Activated T-cell treated with anti-CD3 and anti-CD28 coated beads, Interleukin-2, amount 50 U/mL, for 4 hours (primary cell): ENCODE data around the gene ZNF148. TPM values are rescaled to one million over a fixed set of nuclear protein-coding genes. Genes with fewer than 3 reads are reported as not detected.

Experiments
- ATAC-seq, 2 donors: fragments of 200-7000 bp; cut with Tn5 transposase; one replicate each; pipeline ENCODE4 v1.10.0; 2021
- DNase-seq: peaks from one replicate; pipeline ENCODE4 v3.0.0-alpha.2; 2020
- H3K27me3 Mint-ChIP-seq: one replicate; pipeline ENCODE4 v1.8.0; 2021; ENCODE audit warnings: low read depth, mixed read lengths
- H3K36me3 Mint-ChIP-seq: one replicate; pipeline ENCODE4 v1.8.0; 2022; ENCODE audit warnings: mixed read lengths; ENCODE audit not compliant: insufficient read depth
- H3K4me1 Mint-ChIP-seq: one replicate; pipeline ENCODE4 v1.8.0; 2021; ENCODE audit warnings: low read depth, mixed read lengths
- H3K4me3 Mint-ChIP-seq: one replicate; pipeline ENCODE4 v1.8.0; 2021; ENCODE audit warnings: mild to moderate bottlenecking, moderate library complexity, mixed read lengths
- H3K9me3 Mint-ChIP-seq: one replicate; pipeline ENCODE4 v1.8.0; 2021; ENCODE audit warnings: mixed read lengths
- total RNA-seq, 3 donors: library from RNA; stranded (reverse); gene quantifications; one replicate each; pipeline ENCODE4 v1.2.1, GENCODE V29; 2021

ZNF148 gene
- total RNA-seq, 3 donors from 2014 or later, result 28.9 to 31.1 (median 29.6) TPM

DNA sequence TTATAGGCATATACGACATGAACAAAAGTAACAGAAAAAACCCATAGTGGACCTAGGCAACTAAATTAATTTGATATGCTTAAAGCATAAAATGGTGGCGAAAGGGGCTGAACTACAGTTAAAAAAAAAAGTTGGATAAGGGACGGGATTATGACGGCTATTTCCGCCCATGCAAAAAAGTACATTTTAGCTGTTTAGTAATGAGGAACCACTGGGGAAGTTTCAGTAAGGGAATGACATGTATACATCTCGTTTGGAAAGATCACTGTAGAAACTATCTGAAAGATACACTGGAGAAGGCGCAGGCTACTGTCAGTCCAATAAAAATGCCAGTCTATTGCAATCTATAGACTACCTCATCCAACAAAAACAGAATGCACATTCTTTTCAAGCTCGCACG, 65.6 kb downstream of the ZNF148 start:
- Mint-ChIP-seq H3K9me3 (no peaks in the 10 kb centered on the region), H3K36me3 (peaks cover 38% of the 10 kb centered on the region), H3K4me1 (peaks cover 59% of the 10 kb centered on the region), H3K27me3 (no peaks in the 10 kb centered on the region), H3K4me3 (peak overlapping the region; percentile 43)
- ATAC-seq (no peak), DNase-seq (no peak)

DNA sequence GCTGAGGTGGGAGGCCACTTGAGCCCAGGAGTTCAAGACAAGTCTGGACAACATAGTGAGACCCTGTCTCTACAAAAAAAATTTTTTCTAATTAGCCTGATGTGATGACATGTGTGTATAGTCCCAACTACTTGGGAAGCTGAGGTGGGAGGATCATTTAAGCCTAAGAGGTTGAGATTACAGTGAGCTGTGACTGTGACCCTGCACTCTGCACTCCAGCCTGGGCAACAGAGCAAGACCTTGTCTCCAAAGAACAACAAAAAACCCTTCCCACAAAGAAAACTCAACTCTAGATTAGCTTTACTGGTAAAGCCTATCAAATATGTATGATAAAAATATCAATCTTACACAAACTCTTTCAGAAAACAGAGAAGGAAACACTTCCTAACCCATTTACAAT, 68.5 kb downstream of the ZNF148 start:
- ATAC-seq (no peak), DNase-seq (no peak)
- Mint-ChIP-seq H3K9me3 (no peaks in the 10 kb centered on the region), H3K36me3 (peaks cover 37% of the 10 kb centered on the region), H3K27me3 (no peaks in the 10 kb centered on the region), H3K4me1 (peaks cover 49% of the 10 kb centered on the region), H3K4me3 (no peak overlapping the region)

DNA sequence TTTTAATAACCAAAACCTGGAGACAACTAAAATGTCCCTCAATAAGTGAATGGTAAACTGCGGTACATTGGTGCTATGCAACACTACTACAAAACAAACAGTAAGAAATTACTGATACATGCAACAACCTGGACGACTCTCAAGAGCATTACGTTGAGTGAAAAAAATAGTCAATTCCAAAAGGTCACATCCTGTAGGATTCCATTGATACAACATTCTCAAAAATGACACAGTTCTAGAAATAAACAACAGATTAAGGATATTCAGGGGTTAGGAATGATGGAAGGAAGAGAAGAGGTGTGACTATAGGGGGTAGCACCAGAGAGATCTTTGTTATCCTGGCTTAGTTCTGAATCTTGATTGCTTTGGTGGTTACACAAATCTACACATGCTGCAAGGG, 72.2 kb downstream of the ZNF148 start:
- H3K4me1 Mint-ChIP-seq, result peaks cover 32% of the 10 kb centered on the region
- H3K4me3 Mint-ChIP-seq, result no peak overlapping the region
- ATAC-seq (no peak), DNase-seq (no peak)
- no peaks in the 10 kb centered on the region for H3K9me3 Mint-ChIP-seq
- H3K36me3 Mint-ChIP-seq, result peaks cover 24% of the 10 kb centered on the region
- H3K27me3 Mint-ChIP-seq, result no peaks in the 10 kb centered on the region

DNA sequence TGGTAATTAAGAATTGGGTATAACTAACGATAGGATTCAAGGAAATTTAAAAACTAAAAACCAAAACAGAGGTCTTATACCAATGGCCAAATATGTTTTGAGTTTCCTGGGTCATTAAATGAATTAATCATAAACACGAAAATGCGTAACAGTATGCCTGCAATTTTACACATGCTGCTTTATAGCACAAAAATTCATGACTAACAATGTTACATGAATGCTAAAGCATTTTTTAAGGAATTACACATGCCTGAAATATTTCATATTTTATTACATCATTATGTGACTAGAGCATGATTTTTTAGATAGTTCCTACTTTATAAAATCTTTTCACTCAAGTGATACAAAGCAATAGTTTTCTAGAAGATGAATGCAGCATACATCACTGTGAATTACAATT, 74.7 kb downstream of the ZNF148 start:
- ATAC-seq, result no peak
- DNase-seq, result no peak
- Mint-ChIP-seq H3K9me3 (no peaks in the 10 kb centered on the region), H3K27me3 (no peaks in the 10 kb centered on the region), H3K36me3 (peaks cover 23% of the 10 kb centered on the region), H3K4me3 (no peak overlapping the region), H3K4me1 (peaks cover 27% of the 10 kb centered on the region)

DNA sequence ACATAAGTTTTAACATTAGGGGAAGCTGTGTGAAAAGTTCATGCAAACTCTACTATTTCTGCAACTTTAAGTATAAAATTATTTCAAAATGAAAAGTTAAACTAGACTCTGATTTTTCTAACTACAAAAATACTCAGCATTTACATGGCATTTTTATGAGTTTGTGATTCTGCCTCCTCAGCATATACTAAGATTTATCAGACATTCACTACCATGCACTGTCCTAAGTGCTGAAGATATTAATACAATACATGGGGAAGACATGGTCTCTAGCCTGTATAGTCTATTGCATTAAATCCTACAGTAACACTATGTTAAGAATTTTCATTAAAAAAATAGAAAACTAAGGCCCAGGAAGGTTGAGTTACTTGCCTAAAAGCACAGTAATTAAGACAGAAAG, 80.7 kb downstream of the ZNF148 start:
- Mint-ChIP-seq H3K4me1 (peaks cover 46% of the 10 kb centered on the region), H3K4me3 (no peak overlapping the region), H3K36me3 (peaks cover 20% of the 10 kb centered on the region), H3K9me3 (no peaks in the 10 kb centered on the region), H3K27me3 (no peaks in the 10 kb centered on the region)
- ATAC-seq (no peak), DNase-seq (no peak)

DNA sequence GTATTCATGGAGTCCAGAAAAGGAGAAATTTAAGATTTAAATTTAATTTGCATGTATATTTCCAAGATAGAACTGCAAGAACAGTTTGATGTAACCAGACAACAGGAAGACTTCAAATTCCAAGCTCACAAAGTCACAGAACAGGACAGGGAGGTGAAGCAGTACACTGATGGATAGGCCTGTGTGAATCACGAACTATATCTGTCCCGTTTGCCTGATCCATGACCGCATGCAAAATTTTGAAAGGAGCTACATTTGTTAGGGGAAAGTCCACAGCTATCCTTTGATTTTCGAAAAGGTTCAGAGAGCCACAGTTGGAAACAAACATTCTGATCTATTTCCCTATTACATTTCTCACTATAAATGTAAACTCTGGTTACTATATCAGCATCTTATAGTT, 83.1 kb downstream of the ZNF148 start:
- ATAC-seq (no peak), DNase-seq (no peak)
- no peaks in the 10 kb centered on the region for H3K9me3 Mint-ChIP-seq
- peaks cover 31% of the 10 kb centered on the region for H3K36me3 Mint-ChIP-seq
- H3K4me3 Mint-ChIP-seq, result no peak overlapping the region
- no peaks in the 10 kb centered on the region for H3K27me3 Mint-ChIP-seq
- peaks cover 43% of the 10 kb centered on the region for H3K4me1 Mint-ChIP-seq

DNA sequence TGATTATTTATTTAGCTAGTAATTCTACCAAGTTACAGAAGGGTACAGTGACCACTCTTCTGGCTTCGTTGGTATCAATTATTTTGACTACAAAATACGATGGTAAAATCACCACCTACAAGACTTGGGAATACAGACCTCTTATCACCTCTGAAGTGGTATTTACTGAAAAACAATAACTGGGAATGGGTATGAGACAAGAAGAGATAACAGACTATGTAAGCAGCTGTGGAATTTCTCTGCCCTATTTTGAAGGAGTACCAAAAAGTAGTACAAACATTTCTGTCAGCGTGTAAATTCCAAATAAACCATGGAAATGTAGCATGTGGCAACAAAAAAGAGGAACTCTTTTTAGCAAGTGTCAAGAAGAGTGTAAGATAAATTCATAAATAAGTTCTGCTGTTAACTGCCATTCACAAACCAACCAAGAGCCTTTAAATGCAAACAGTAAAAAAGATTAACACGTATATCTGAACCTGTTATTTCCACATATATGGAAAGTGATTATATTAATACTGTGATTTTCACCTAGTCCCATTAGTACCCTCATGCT, 85.6 kb downstream of the ZNF148 start:
- Mint-ChIP-seq H3K9me3 (no peaks in the 10 kb centered on the region), H3K4me1 (peaks cover 45% of the 10 kb centered on the region), H3K36me3 (peaks cover 34% of the 10 kb centered on the region), H3K27me3 (no peaks in the 10 kb centered on the region), H3K4me3 (no peak overlapping the region)
- DNase-seq (no peak), ATAC-seq (no peak)

DNA sequence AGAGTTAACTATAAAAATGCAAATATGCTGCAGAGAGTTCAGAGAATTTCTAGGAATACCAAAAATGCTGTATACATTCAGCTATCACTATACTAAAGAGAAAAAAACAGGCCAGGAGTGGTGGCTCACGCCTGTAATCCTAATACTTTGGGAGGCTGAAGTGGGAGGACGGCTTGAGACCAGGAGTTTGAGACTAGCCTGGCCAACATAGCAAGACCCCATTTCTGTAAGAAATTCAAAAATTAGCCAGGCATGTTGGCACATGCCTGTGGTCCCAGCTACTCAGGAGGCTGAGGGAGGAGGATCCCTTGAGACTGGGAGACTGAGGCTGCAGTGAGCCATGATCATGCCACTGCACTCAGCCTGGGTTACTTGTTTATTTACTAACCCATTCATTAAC, 87.9 kb downstream of the ZNF148 start:
- ATAC-seq, result no peak
- no peak for DNase-seq
- H3K36me3 Mint-ChIP-seq, result peaks cover 28% of the 10 kb centered on the region
- no peaks in the 10 kb centered on the region for H3K27me3 Mint-ChIP-seq
- peaks cover 34% of the 10 kb centered on the region for H3K4me1 Mint-ChIP-seq
- no peak overlapping the region for H3K4me3 Mint-ChIP-seq
- H3K9me3 Mint-ChIP-seq, result no peaks in the 10 kb centered on the region

DNA sequence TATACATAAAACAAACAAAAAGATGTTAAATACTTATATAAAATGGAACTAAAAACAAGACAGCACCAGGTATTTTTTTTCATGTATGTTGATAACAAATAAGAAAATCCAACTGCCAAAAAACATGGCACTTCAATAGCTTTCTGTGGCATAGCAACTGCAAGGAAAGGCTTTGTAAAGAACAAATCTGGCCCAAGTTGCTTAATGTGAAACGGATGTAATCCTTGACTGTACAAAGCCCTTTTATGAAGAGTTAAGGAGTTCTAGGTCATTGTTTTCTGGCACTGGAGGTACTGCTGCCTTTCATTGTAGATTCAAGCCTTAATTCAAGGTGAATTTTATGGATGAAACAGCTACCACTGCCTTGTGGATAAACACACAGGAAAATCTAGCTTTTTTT, 93.7 kb downstream of the ZNF148 start:
- Mint-ChIP-seq H3K4me3 (no peak overlapping the region), H3K36me3 (peaks cover 27% of the 10 kb centered on the region), H3K27me3 (no peaks in the 10 kb centered on the region), H3K4me1 (peaks cover 9% of the 10 kb centered on the region), H3K9me3 (no peaks in the 10 kb centered on the region)
- ATAC-seq (no peak), DNase-seq (no peak)

DNA sequence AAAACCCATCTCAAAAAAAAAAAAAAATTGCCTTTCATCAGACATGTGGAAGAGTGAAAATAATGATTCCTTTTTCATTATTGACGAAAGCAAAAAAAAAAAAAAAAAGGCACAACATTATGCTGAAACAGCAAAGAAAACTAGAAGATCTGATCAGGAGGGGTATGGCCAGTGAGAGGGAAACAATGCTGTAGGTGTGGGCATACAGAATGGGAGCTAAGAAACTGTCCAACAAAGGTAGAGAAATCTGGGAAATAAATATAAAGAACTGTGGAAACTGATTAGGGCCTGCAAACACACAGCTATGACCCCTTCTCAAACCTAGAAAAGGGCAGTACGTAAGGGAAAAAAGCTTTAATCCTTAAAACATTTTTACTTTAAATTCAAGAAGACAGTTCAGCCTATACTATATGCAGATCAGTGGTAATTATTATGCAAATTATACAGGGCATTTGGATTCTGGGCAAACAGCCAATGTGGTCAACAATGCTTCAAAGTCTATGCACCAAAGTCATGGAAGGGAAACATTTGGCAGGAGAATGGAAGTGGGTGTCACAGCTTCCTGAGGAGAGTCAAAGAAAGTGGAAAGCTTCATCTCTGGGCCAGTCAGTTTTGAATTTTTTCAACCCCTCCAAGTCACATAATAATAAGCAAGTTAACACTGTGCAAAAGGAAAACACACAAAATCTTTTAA, 94.3 kb downstream of the ZNF148 start:
- ATAC-seq (no peak), DNase-seq (no peak)
- Mint-ChIP-seq H3K4me3 (no peak overlapping the region), H3K4me1 (peaks cover 9% of the 10 kb centered on the region), H3K9me3 (no peaks in the 10 kb centered on the region), H3K36me3 (peaks cover 27% of the 10 kb centered on the region), H3K27me3 (no peaks in the 10 kb centered on the region)

DNA sequence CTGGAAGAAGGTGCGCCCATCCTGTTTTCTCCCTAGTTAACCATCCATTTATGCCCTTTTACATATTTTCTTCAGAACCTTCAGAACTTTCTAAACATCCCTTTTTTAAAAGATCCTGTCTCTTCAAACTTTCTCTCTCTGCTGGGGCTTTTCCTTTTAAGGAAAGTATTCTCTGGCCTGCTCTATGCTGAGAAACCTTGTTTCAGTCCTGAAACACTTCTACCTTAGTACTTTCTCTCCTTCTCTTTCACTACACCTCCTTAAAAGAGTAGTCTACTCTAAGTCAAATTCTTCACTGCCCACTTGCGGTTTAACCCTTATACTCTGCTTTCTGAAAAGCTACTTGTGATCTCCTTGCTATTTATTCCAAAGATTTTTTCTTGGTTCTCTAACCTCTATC, 97.0 kb downstream of the ZNF148 start:
- Mint-ChIP-seq H3K36me3 (peaks cover 24% of the 10 kb centered on the region), H3K4me3 (no peak overlapping the region), H3K4me1 (peaks cover 5% of the 10 kb centered on the region), H3K27me3 (no peaks in the 10 kb centered on the region), H3K9me3 (no peaks in the 10 kb centered on the region)
- ATAC-seq (no peak), DNase-seq (no peak)

DNA sequence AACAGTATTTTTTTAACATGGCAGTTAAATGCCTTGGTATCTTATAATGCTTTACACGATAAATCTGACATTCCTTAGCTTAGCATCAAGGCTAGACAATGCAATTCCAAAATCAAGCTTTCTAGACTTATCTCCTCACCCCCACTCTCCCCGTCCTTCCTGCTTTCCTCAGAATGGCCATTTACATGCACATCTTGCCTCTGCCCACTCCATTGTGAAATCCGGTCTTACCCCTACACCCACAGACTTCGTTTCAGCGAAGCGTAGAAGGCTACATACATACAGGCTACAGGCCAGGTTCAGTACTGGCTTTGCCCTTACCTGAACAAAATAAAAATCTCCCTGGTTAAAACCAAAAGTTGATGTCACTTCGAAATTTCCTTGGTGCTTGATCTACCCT, 104.0 kb downstream of the ZNF148 start:
- no peaks in the 10 kb centered on the region for H3K27me3 Mint-ChIP-seq
- no peaks in the 10 kb centered on the region for H3K9me3 Mint-ChIP-seq
- H3K4me1 Mint-ChIP-seq, result peaks cover 14% of the 10 kb centered on the region
- H3K36me3 Mint-ChIP-seq, result peaks cover 36% of the 10 kb centered on the region
- ATAC-seq (no peak), DNase-seq (no peak)
- no peak overlapping the region for H3K4me3 Mint-ChIP-seq

DNA sequence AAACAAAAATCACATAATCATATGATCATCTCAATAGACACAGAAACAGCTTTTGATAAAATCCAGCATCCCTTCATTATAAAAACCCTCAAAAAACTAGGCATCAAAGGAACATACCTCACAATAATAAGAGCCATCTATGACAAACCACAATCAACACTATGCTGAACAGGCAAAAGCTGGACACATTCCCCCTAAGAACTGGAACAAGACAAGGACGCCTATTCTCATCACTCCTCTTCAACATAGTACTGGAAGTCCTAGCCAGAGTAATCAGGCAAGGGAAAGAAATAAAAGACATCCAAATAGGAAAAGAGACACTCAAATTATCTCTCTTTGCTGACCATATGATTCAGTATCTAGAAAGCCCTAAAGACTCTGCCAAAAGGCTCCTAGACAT, 107.7 kb downstream of the ZNF148 start:
- H3K27me3 Mint-ChIP-seq, result no peaks in the 10 kb centered on the region
- H3K4me1 Mint-ChIP-seq, result peaks cover 15% of the 10 kb centered on the region

DNA sequence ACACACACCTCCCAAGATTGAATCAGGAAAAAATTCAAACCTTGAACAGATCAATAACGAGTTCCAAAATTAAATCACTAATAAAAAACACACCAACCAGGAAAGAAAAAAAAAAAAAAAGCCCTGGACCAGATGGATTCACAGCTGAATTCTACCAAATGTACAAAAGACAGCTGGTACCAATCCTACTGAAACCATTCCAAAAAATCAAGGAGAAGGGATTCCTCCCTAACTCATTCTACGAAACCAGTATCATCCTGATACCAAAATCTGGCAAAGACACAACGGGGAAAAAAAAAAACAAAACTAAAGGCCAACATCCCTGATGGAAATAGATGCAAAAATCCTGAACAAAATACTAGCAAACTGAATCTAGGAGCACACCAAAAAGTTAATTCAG, 108.2 kb downstream of the ZNF148 start:
- DNase-seq (no peak), ATAC-seq (no peak)
- Mint-ChIP-seq H3K27me3 (no peaks in the 10 kb centered on the region), H3K9me3 (no peaks in the 10 kb centered on the region), H3K4me3 (no peak overlapping the region), H3K36me3 (peaks cover 40% of the 10 kb centered on the region), H3K4me1 (peaks cover 15% of the 10 kb centered on the region)

More for the DNA sequence above, 107.7 kb downstream of the ZNF148 start:
- no peak overlapping the region for H3K4me3 Mint-ChIP-seq
- no peak for ATAC-seq
- H3K9me3 Mint-ChIP-seq, result no peaks in the 10 kb centered on the region
- DNase-seq, result no peak
- peaks cover 40% of the 10 kb centered on the region for H3K36me3 Mint-ChIP-seq

DNA sequence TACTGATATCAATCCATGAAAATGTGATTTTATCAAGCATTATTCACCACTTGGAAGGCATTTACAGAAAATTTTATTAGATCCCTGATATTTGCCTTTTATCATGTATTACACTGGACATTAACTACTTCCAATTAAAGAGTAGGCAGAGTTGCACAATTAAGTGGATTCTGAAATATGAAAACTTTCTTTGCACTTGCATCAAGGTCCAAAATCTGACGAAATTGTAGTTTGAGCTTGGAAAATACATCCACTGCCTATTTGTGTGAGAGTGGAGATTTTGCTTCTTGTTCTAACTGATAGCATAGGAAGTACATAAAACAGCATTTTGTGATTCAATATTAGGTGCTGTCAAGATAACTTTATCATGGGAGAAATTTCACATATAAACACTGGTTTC, 113.0 kb downstream of the ZNF148 start:
- Mint-ChIP-seq H3K4me1 (peaks cover 12% of the 10 kb centered on the region), H3K9me3 (peaks cover 4% of the 10 kb centered on the region), H3K4me3 (no peak overlapping the region), H3K36me3 (peaks cover 35% of the 10 kb centered on the region), H3K27me3 (no peaks in the 10 kb centered on the region)
- DNase-seq (no peak), ATAC-seq (no peak)
